GM23248 (cell line): ENCODE data around the gene GPC3. TPM values are rescaled to one million over a fixed set of nuclear protein-coding genes. Genes with fewer than 3 reads are reported as not detected.
A peak's percentile ranks its signal among the peaks of the same experiment; 100 is the strongest.

Experiments
- DNase-seq: peaks from one replicate; pipeline ENCODE4 v3.0.0-alpha.2; 2015
- H2AFZ ChIP-seq: fragments of 200-600 bp; sonication (generic); 2 replicates; pipeline ENCODE4 v1.6.1; 2016; ENCODE audit warnings: antibody characterized with exemption
- H3F3A ChIP-seq: fragments of 200-600 bp; sonication (generic); 2 replicates; pipeline ENCODE4 v1.6.1; 2016; ENCODE audit warnings: mild to moderate bottlenecking, antibody characterized with exemption, mixed run types; ENCODE audit not compliant: insufficient read depth
- H3K27ac ChIP-seq: fragments of 200-600 bp; sonication (generic); 2 replicates; pipeline ENCODE4 v1.5.1; 2016; ENCODE audit warnings: mild to moderate bottlenecking
- H3K27me3 ChIP-seq: fragments of 200-600 bp; sonication (generic); replicated peaks from 2 replicates; pipeline ENCODE4 v1.6.1; 2016; ENCODE audit warnings: mild to moderate bottlenecking; ENCODE audit not compliant: insufficient read depth
- H3K36me3 ChIP-seq: fragments of 200-600 bp; sonication (generic); 2 replicates; pipeline ENCODE4 v1.6.1; 2016; ENCODE audit warnings: low read depth, mild to moderate bottlenecking
- H3K4me1 ChIP-seq: fragments of 200-600 bp; sonication (generic); 2 replicates; pipeline ENCODE4 v1.6.1; 2016; ENCODE audit warnings: mild to moderate bottlenecking; ENCODE audit not compliant: insufficient read depth
- H3K4me2 ChIP-seq: fragments of 200-600 bp; sonication (generic); one replicate; pipeline ENCODE4 v1.6.1; 2016; ENCODE audit warnings: mild to moderate bottlenecking; ENCODE audit not compliant: unreplicated experiment
- H3K4me3 ChIP-seq: fragments of 200-600 bp; sonication (generic); 2 replicates; pipeline ENCODE4 v1.5.1; 2016; ENCODE audit warnings: mild to moderate bottlenecking
- H3K79me2 ChIP-seq: fragments of 200-600 bp; sonication (generic); 2 replicates; pipeline ENCODE4 v1.6.1; 2016; ENCODE audit warnings: mild to moderate bottlenecking; ENCODE audit not compliant: insufficient read depth
- H3K9ac ChIP-seq: fragments of 200-600 bp; sonication (generic); 2 replicates; pipeline ENCODE4 v1.6.1; 2016; ENCODE audit warnings: mild to moderate bottlenecking
- H3K9me2 ChIP-seq: fragments of 200-600 bp; sonication (generic); 2 replicates; pipeline ENCODE4 v1.6.1; 2016; ENCODE audit warnings: mixed run types, mild to moderate bottlenecking, moderate library complexity; ENCODE audit not compliant: insufficient read depth
- H3K9me3 ChIP-seq: fragments of 200-600 bp; sonication (generic); one replicate; pipeline ENCODE4 v1.6.1; 2017; ENCODE audit warnings: low read depth
- H4K20me1 ChIP-seq: fragments of 200-600 bp; sonication (generic); 2 replicates; pipeline ENCODE4 v1.6.0; 2016; ENCODE audit not compliant: insufficient read depth
- EZH2 ChIP-seq: fragments of 200-600 bp; sonication (generic); IDR thresholded peaks from 2 replicates; pipeline ENCODE4 v1.6.1; 2018; ENCODE audit warnings: antibody characterized with exemption, mild to moderate bottlenecking; ENCODE audit not compliant: insufficient read depth, poor library complexity, severe bottlenecking
- EZH2phosphoT487 ChIP-seq: fragments of 200-600 bp; sonication (generic); IDR thresholded peaks from 2 replicates; pipeline ENCODE4 v1.6.1; 2018; ENCODE audit warnings: antibody characterized with exemption, moderate library complexity, mild to moderate bottlenecking, low read depth; ENCODE audit not compliant: insufficient read depth
- WGBS, 2 experiments: methylation state at CpG; one replicate each; pipeline ENCODE4 v1.1.6; 2015 to 2017; ENCODE audit warnings: low lambda C conversion rate in 2 of 2, low coverage in 1 of 2; ENCODE audit errors: missing lambda C conversion rate in 2 of 2; 5-methylcytosine and 5-hydroxymethylcytosine counted together
- in situ Hi-C: fragments of 300-500 bp; cut with MboI; formaldehyde crosslinking; loops from 2 replicates; pipeline ENCODE4 v1.15.0; 2020
- polyA plus RNA-seq: library from polyadenylated mRNA; unstranded; fragments of >200 nt; fragmentation: Nextera tagmentation; extraction: Ambion mirVana; gene quantifications from 2 replicates; pipeline ENCODE4 v1.2.1, GENCODE V29; 2016
- total RNA-seq: library from RNA; depleted of rRNA; stranded (reverse); fragments of >200 nt; shearing (Covaris generic); gene quantifications from 2 replicates; pipeline ENCODE4 v1.2.3, GENCODE V29; 2014

The GPC3 gene
- total and polyA plus RNA-seq, 2 experiments from 2014 or later, result not detected

GRCh38 chrX:133646719-133647116 lies 338.7 kb downstream of the GPC3 start:
- Histone ChIP-seq H3K4me2 (peak overlapping the region; percentile 16), H3K9ac (0 out of 2 replicates have a peak overlapping the region, but pooled peaks have one; percentile 31), H3K4me3 (no peak overlapping the region), H3K4me1 (peaks cover 18% of the 10 kb centered on the region), H3F3A (0 out of 2 replicates have a peak, but pooled peaks cover 3% of the 10 kb centered on the region), H2AFZ (no peak overlapping the region), H3K27me3 (no peaks in the 10 kb centered on the region), H3K9me3 (no peaks in the 10 kb centered on the region), H3K79me2 (no peaks in the 10 kb centered on the region), H3K9me2 (no peaks in the 10 kb centered on the region), H4K20me1 (no peaks in the 10 kb centered on the region), H3K27ac (peak overlapping the region; percentile 65), H3K36me3 (no peaks in the 10 kb centered on the region)
- in situ Hi-C loops, result no loop called here
- DNase-seq, result no peak
- WGBS, 2 experiments, result 92 to 96% methylated on average over 3 of the region's 3 CpGs
- TF ChIP-seq EZH2 (no peak), EZH2phosphoT487 (no peak)

- WGBS, 2 experiments, result 22 to 23% methylated on average over 5 of the region's 5 CpGs
- Histone ChIP-seq H3K4me1 (peaks cover 18% of the 10 kb centered on the region), H3K4me2 (no peak overlapping the region), H3K9me2 (no peaks in the 10 kb centered on the region), H2AFZ (no peak overlapping the region), H4K20me1 (no peaks in the 10 kb centered on the region), H3F3A (0 out of 2 replicates have a peak, but pooled peaks cover 3% of the 10 kb centered on the region), H3K27me3 (no peaks in the 10 kb centered on the region), H3K9me3 (no peaks in the 10 kb centered on the region), H3K9ac (peak overlapping the region; percentile 31; the same call in 1 of the 2 replicates), H3K36me3 (no peaks in the 10 kb centered on the region), H3K79me2 (no peaks in the 10 kb centered on the region), H3K4me3 (no peak overlapping the region), H3K27ac (peak overlapping the region; percentile 65)
- peak; percentile 89 for DNase-seq
- TF ChIP-seq EZH2 (no peak), EZH2phosphoT487 (no peak)
- in situ Hi-C loops, result no loop called here
These were observed 339.2 kb downstream of the GPC3 start for GRCh38 chrX:133645977-133646718.

- H3K4me1 ChIP-seq, result peaks cover 18% of the 10 kb centered on the region
- no peaks in the 10 kb centered on the region for H4K20me1 ChIP-seq
- TF ChIP-seq EZH2phosphoT487, result no peak
- TF ChIP-seq EZH2, result no peak
- H3K4me2 ChIP-seq, result no peak overlapping the region
- H3K9me3 ChIP-seq, result no peaks in the 10 kb centered on the region
- no peak overlapping the region for H2AFZ ChIP-seq
- H3K36me3 ChIP-seq, result no peaks in the 10 kb centered on the region
- no peak overlapping the region for H3K9ac ChIP-seq
- H3K27me3 ChIP-seq, result no peaks in the 10 kb centered on the region
- H3K79me2 ChIP-seq, result no peaks in the 10 kb centered on the region
- H3K9me2 ChIP-seq, result no peaks in the 10 kb centered on the region
- in situ Hi-C loops, result no loop called here
- peak overlapping the region; percentile 65 for H3K27ac ChIP-seq
- H3F3A ChIP-seq, result 0 out of 2 replicates have a peak, but pooled peaks cover 3% of the 10 kb centered on the region
- 37% methylated on average over 6 of the region's 6 CpGs for WGBS, 2 experiments
- H3K4me3 ChIP-seq, result no peak overlapping the region
- DNase-seq, result peak; percentile 36
These were observed 340.1 kb downstream of the GPC3 start for GRCh38 chrX:133645256-133645655.

DNA sequence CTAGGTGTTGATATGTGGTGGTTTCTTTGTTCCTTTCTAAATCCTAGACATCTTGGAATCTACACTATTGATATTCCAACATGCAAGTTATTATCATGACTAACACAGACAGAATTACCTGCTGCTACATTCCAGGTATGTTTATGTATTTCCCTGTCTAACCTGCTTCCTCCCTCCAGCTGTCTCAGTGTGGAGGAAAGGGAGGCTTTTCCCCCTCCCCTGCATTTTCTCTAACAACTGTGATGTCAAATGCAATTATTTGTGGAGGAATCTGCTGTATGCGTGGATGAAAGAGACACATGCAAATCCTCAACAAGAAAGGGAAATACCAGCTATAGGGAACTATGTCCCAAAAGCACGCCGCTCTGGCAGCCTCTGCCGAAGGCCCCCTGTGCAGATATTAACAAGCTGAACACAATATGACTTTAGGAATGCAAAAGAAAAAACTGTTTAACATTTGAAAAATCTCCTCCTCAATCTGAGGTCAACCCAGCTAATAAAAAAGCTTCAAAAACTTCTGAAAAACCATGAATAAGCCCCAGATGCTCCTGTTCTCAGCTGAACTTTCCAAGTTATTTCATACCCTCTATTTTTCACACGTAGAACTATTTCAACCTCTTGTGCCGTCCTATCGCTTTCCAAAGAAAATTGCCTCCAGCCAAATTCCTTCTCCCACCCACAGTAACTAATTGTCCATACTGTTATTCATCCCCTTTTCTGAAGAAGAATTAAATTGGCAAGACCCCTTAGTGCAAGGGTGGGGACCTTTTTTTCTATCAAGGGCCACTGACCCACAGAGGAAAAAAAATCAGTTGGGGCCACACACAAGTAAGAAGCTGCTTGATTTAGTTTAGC lies 345.0 kb downstream of the GPC3 start:
- Histone ChIP-seq H4K20me1 (no peaks in the 10 kb centered on the region), H3K4me1 (peaks cover 3% of the 10 kb centered on the region; the same call in 1 of the 2 replicates), H3K4me3 (no peak overlapping the region), H2AFZ (no peak overlapping the region), H3F3A (no peaks in the 10 kb centered on the region), H3K27ac (no peak overlapping the region), H3K9me2 (no peaks in the 10 kb centered on the region), H3K79me2 (no peaks in the 10 kb centered on the region), H3K4me2 (no peak overlapping the region), H3K9ac (no peak overlapping the region), H3K36me3 (no peaks in the 10 kb centered on the region), H3K9me3 (no peaks in the 10 kb centered on the region), H3K27me3 (no peaks in the 10 kb centered on the region)
- no peak for TF ChIP-seq EZH2phosphoT487
- TF ChIP-seq EZH2, result no peak
- WGBS, 2 experiments, result 63 to 65% methylated on average over 7 of the region's 7 CpGs
- in situ Hi-C loops, result no loop called here
- no peak for DNase-seq
